ENCODE data around the gene DIP2C. TPM values are rescaled to one million over a fixed set of nuclear protein-coding genes. Genes with fewer than 3 reads are reported as not detected.

The DIP2C gene
- total RNA-seq, 1 donor from 2014 or later, result 10.1 TPM

- Histone ChIP-seq H3K4me2 (no peak overlapping the region), H3K4me1 (peaks cover 15% of the 10 kb centered on the region), H2AFZ (replicated peaks) (no peak overlapping the region), H3K9ac (no peak overlapping the region), H3K4me3 (no peak overlapping the region), H3K36me3 (no peaks in the 10 kb centered on the region), H3K79me2 (ENCODE audit: low read depth) (peaks cover 86% of the 10 kb centered on the region), H3K9me3 (ENCODE audit: low read depth) (no peaks in the 10 kb centered on the region), H3F3A (ENCODE audit: low read depth) (no peaks in the 10 kb centered on the region), H4K20me1 (ENCODE audit: low read depth) (peaks cover 64% of the 10 kb centered on the region), H3K27me3 (no peaks in the 10 kb centered on the region), H3K27ac (no peak overlapping the region)
- H3K27me3 Mint-ChIP-seq (ENCODE audit: insufficient read depth, low read depth), result peaks cover 2% of the 10 kb centered on the region
- no peak for DNase-seq (ENCODE audit: low spot score)
- TF ChIP-seq EZH2phosphoT487 (IDR thresholded peaks at IDR 0.05), result no peak
- TF ChIP-seq, protein P1, sequence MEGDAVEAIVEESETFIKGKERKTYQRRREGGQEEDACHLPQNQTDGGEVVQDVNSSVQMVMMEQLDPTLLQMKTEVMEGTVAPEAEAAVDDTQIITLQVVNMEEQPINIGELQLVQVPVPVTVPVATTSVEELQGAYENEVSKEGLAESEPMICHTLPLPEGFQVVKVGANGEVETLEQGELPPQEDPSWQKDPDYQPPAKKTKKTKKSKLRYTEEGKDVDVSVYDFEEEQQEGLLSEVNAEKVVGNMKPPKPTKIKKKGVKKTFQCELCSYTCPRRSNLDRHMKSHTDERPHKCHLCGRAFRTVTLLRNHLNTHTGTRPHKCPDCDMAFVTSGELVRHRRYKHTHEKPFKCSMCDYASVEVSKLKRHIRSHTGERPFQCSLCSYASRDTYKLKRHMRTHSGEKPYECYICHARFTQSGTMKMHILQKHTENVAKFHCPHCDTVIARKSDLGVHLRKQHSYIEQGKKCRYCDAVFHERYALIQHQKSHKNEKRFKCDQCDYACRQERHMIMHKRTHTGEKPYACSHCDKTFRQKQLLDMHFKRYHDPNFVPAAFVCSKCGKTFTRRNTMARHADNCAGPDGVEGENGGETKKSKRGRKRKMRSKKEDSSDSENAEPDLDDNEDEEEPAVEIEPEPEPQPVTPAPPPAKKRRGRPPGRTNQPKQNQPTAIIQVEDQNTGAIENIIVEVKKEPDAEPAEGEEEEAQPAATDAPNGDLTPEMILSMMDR (IDR thresholded peaks at IDR 0.05), result no peak
- no peak for TF ChIP-seq EZH2 (IDR thresholded peaks at IDR 0.05)
- no peak overlapping the region for H3K27ac Mint-ChIP-seq
- peaks cover 29% of the 10 kb centered on the region for H3K4me1 Mint-ChIP-seq
- peaks cover 12% of the 10 kb centered on the region for H3K36me3 Mint-ChIP-seq
- peaks cover 31% of the 10 kb centered on the region for H3K9me3 Mint-ChIP-seq
- no peak overlapping the region for H3K4me3 Mint-ChIP-seq
These were observed 116.8 kb downstream of the DIP2C start for GRCh38 chr10:572696-573095.

DNA sequence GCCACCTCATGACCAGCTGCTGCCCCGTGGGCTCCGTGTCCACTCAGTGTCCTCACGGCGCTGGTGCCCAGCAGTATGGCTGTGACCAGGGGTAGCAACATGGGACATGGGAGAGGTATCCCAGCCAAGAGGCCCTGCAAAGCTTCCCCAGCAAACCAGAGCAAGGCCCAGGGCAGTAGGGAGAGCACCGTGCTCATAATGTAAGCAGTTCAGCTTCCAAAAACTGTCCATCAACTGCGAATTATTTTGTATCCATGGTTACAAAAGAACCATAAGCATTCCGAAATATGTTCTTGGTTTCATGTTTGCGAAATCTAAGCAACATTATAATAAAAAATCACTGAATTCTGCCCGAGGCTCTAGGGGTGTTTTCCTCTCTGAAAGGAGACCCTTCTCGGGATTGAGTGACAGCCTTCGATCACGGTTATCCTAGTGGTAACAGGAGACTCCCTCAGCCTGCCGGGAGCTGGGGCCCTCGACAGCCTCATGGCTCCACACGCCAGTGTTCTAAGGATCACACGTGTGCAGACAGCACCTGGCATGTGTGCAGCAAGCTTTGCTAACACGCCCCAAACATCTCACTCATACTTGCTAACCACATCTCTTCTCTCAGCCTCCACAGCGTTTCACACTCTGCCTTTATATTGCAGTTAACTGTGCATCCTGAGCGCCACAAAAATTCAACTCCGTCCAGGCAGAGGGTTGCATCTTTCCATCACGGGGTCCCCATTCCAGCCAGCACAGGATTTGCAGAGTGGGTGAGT, 117.6 kb downstream of the DIP2C start:
- TF ChIP-seq EZH2phosphoT487 (IDR thresholded peaks at IDR 0.05), result no peak
- TF ChIP-seq, protein P1 (IDR thresholded peaks at IDR 0.05), result no peak
- TF ChIP-seq EZH2 (IDR thresholded peaks at IDR 0.05), result no peak

DNA sequence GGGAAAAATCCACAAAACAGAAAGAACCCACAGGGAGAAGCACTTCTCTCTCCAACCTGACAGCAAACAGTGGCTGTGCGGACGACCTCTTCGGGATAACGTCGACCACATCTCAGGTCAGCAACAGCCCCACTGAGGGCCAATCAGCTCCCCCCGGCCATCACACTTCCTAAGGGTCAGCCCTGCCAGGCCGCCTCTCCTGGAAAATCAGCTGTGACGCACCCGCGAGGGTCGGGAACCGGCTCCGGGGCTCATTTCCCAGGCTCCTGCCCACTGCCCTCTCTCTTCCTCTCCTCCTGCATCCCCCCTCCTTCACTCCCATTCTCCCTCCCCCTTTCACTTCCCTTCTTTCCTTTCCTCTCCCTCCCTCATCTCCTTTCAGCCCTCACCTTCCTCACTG, 118.3 kb downstream of the DIP2C start:
- TF ChIP-seq, protein P1 (IDR thresholded peaks at IDR 0.05), result no peak
- TF ChIP-seq EZH2phosphoT487 (IDR thresholded peaks at IDR 0.05), result no peak
- TF ChIP-seq EZH2 (IDR thresholded peaks at IDR 0.05), result no peak
- no peak overlapping the region for H3K27ac ChIP-seq
- H3K27me3 ChIP-seq, result no peaks in the 10 kb centered on the region
- Mint-ChIP-seq H3K4me1 (peaks cover 27% of the 10 kb centered on the region), H3K9me3 (peaks cover 38% of the 10 kb centered on the region), H3K4me3 (no peak overlapping the region), H3K27me3 (ENCODE audit: insufficient read depth, low read depth) (peaks cover 2% of the 10 kb centered on the region), H3K27ac (no peak overlapping the region), H3K36me3 (peaks cover 14% of the 10 kb centered on the region)
- no peak overlapping the region for H3K9ac ChIP-seq
- peaks cover 53% of the 10 kb centered on the region for H4K20me1 ChIP-seq (ENCODE audit: low read depth)
- H3K9me3 ChIP-seq (ENCODE audit: low read depth), result no peaks in the 10 kb centered on the region
- DNase-seq (ENCODE audit: low spot score), result no peak
- H3K36me3 ChIP-seq, result no peaks in the 10 kb centered on the region
- no peak overlapping the region for H2AFZ ChIP-seq (replicated peaks)
- H3K4me2 ChIP-seq, result no peak overlapping the region
- H3K4me3 ChIP-seq, result no peak overlapping the region
- H3K4me1 ChIP-seq, result peaks cover 8% of the 10 kb centered on the region
- peaks cover 88% of the 10 kb centered on the region for H3K79me2 ChIP-seq (ENCODE audit: low read depth)
- no peaks in the 10 kb centered on the region for H3F3A ChIP-seq (ENCODE audit: low read depth)

More for the DNA sequence above, 117.6 kb downstream of the DIP2C start:
- H3K27ac ChIP-seq, result no peak overlapping the region
- H3K9ac ChIP-seq, result no peak overlapping the region
- no peak overlapping the region for H3K4me2 ChIP-seq
- no peaks in the 10 kb centered on the region for H3K9me3 ChIP-seq (ENCODE audit: low read depth)
- no peak overlapping the region for H2AFZ ChIP-seq (replicated peaks)
- Mint-ChIP-seq H3K4me3 (no peak overlapping the region), H3K36me3 (peaks cover 12% of the 10 kb centered on the region), H3K27me3 (ENCODE audit: insufficient read depth, low read depth) (peaks cover 2% of the 10 kb centered on the region), H3K27ac (no peak overlapping the region), H3K9me3 (peaks cover 32% of the 10 kb centered on the region), H3K4me1 (peaks cover 29% of the 10 kb centered on the region)
- peaks cover 8% of the 10 kb centered on the region for H3K4me1 ChIP-seq
- no peak overlapping the region for H3K4me3 ChIP-seq
- peaks cover 87% of the 10 kb centered on the region for H3K79me2 ChIP-seq (ENCODE audit: low read depth)
- DNase-seq (ENCODE audit: low spot score), result no peak
- H3K27me3 ChIP-seq, result no peaks in the 10 kb centered on the region
- H3K36me3 ChIP-seq, result no peaks in the 10 kb centered on the region
- no peaks in the 10 kb centered on the region for H3F3A ChIP-seq (ENCODE audit: low read depth)
- peaks cover 60% of the 10 kb centered on the region for H4K20me1 ChIP-seq (ENCODE audit: low read depth)

Data from neural progenitor cell (in vitro differentiated cells).